GM23338 (cell line): ENCODE data around the gene DBET. TPM values are rescaled to one million over a fixed set of nuclear protein-coding genes. Genes with fewer than 3 reads are reported as not detected.
"Not testable (repeated sequence)": the region's sequence is repeated elsewhere in the genome, so short reads cannot be mapped to it uniquely, and the experiment has no call there.

Experiments
- ATAC-seq: fragments of 200-7000 bp; cut with Tn5 transposase; 3 replicates; pipeline ENCODE4 v1.9.1; 2020
- DNase-seq: peaks from one replicate; pipeline ENCODE4 v3.0.0-alpha.2; 2015; ENCODE audit warnings: low spot score
- H2AFZ ChIP-seq: fragments of 200-600 bp; sonication (generic); 2 replicates; pipeline ENCODE4 v1.8.0; 2016; ENCODE audit warnings: antibody characterized with exemption, mild to moderate bottlenecking, moderate library complexity
- H3F3A ChIP-seq: fragments of 200-600 bp; sonication (generic); replicated peaks from 2 replicates; pipeline ENCODE4 v1.8.0; 2017; ENCODE audit warnings: antibody characterized with exemption, mixed run types, low read depth
- H3K27ac ChIP-seq: fragments of 200-600 bp; sonication (generic); 2 replicates; pipeline ENCODE4 v1.6.1; 2016; ENCODE audit warnings: low read depth
- H3K27me3 ChIP-seq: fragments of 200-600 bp; sonication (generic); 2 replicates; pipeline ENCODE4 v1.8.0; 2016; ENCODE audit warnings: mild to moderate bottlenecking, mixed run types, moderate library complexity; ENCODE audit not compliant: insufficient read depth
- H3K36me3 ChIP-seq: fragments of 200-600 bp; sonication (generic); 2 replicates; pipeline ENCODE4 v1.8.0; 2016; ENCODE audit warnings: mild to moderate bottlenecking; ENCODE audit not compliant: insufficient read depth
- H3K4me1 ChIP-seq: fragments of 200-600 bp; sonication (generic); 2 replicates; pipeline ENCODE4 v1.8.0; 2016; ENCODE audit warnings: mild to moderate bottlenecking, moderate library complexity; ENCODE audit not compliant: insufficient read depth
- H3K4me2 ChIP-seq: fragments of 200-600 bp; sonication (generic); 2 replicates; pipeline ENCODE4 v1.7.1; 2017; ENCODE audit warnings: mixed run types
- H3K4me3 ChIP-seq: fragments of 200-600 bp; sonication (generic); 2 replicates; pipeline ENCODE4 v1.6.1; 2016; ENCODE audit warnings: mixed run types
- H3K79me2 ChIP-seq: fragments of 200-600 bp; sonication (generic); replicated peaks from 2 replicates; pipeline ENCODE4 v1.8.0; 2017; ENCODE audit warnings: mild to moderate bottlenecking; ENCODE audit not compliant: insufficient read depth
- H3K9me2 ChIP-seq: fragments of 200-600 bp; sonication (generic); 2 replicates; pipeline ENCODE4 v1.8.0; 2017; ENCODE audit not compliant: insufficient read depth
- H4K20me1 ChIP-seq: fragments of 200-600 bp; sonication (generic); replicated peaks from 2 replicates; pipeline ENCODE4 v1.8.0; 2017; ENCODE audit warnings: mild to moderate bottlenecking; ENCODE audit not compliant: insufficient read depth
- H3K27ac Mint-ChIP-seq: 2 replicates; pipeline ENCODE4 v1.8.0; 2020; ENCODE audit warnings: inconsistent platforms, mild to moderate bottlenecking, moderate library complexity, mixed read lengths
- H3K27me3 Mint-ChIP-seq: 3 replicates; pipeline ENCODE4 v1.8.0; 2022; ENCODE audit warnings: low read depth, mild to moderate bottlenecking, moderate library complexity, mixed read lengths, inconsistent platforms; ENCODE audit not compliant: insufficient read depth, poor library complexity
- H3K36me3 Mint-ChIP-seq: 3 replicates; pipeline ENCODE4 v1.8.0; 2021; ENCODE audit warnings: low read depth, mild to moderate bottlenecking, inconsistent platforms, moderate library complexity, mixed read lengths
- H3K4me1 Mint-ChIP-seq: 3 replicates; pipeline ENCODE4 v1.8.0; 2020; ENCODE audit warnings: mild to moderate bottlenecking, inconsistent platforms, mixed read lengths
- H3K4me3 Mint-ChIP-seq: 3 replicates; pipeline ENCODE4 v1.8.0; 2021; ENCODE audit warnings: moderate library complexity, mild to moderate bottlenecking, inconsistent platforms, mixed read lengths
- H3K9me3 Mint-ChIP-seq: 3 replicates; pipeline ENCODE4 v1.8.0; 2020; ENCODE audit warnings: moderate library complexity, mild to moderate bottlenecking, inconsistent platforms, mixed read lengths
- polyA plus RNA-seq: library from polyadenylated mRNA; unstranded; fragments of >200 nt; fragmentation: Nextera tagmentation; extraction: Ambion mirVana; gene quantifications from 2 replicates; pipeline ENCODE4 v1.2.1, GENCODE V29; 2016
- small RNA-seq: library from RNA; depleted of rRNA; stranded (forward); fragments of <200 nt; gene quantifications from one replicate; pipeline ENCODE3, GENCODE V24; 2014; ENCODE audit warnings: low replicate concordance
- total RNA-seq: library from RNA; depleted of rRNA; stranded (reverse); fragments of >200 nt; shearing (Covaris generic); gene quantifications from 2 replicates; pipeline ENCODE4 v1.2.3, GENCODE V29; 2014; rRNA removed

Gene DBET
- total and polyA plus RNA-seq, 2 experiments from 2014 or later: 0.08 TPM; not detected in 1

- H3K9me2 ChIP-seq: not testable (repeated sequence)
Observed at GRCh38 chr4:190112879-190113278, 48.6 kb downstream of the DBET start.

DNA sequence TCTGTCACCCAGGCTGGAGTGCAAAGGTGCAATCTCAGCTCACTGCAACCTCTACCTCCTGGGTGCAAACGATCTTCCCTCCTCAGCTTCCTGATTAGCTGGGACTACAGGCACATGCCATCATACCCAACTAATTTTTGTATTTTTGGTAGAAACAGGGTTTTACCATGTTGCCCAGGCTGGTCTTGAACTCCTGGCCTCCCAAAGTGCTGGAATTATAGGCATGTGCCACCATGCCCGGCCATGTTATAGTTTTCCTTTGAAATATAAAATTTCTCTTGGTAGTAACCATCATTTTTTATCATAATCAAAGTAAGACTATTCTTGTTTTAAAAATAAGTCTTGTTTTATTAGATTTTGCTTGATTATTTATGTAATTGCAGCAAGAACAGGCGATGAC lies 50.7 kb downstream of the DBET start:
- peaks cover 31% of the 10 kb centered on the region for H3K9me3 Mint-ChIP-seq
- not testable (repeated sequence) for H4K20me1 ChIP-seq, H3K79me2 ChIP-seq, H3K36me3 ChIP-seq, H3K4me3 ChIP-seq, H2AFZ ChIP-seq, DNase-seq, H3K27ac ChIP-seq, H3K27me3 Mint-ChIP-seq, H3K4me3 Mint-ChIP-seq, H3K4me1 Mint-ChIP-seq, H3K9me2 ChIP-seq, H3K4me1 ChIP-seq, H3K27ac Mint-ChIP-seq, ATAC-seq, H3K4me2 ChIP-seq, H3K36me3 Mint-ChIP-seq, H3F3A ChIP-seq
- peaks cover 11% of the 10 kb centered on the region for H3K27me3 ChIP-seq

More at GRCh38 chr4:190112879-190113278, 48.6 kb downstream of the DBET start:
- H2AFZ ChIP-seq, H3K27ac ChIP-seq, H3K27me3 Mint-ChIP-seq, DNase-seq, H3K4me1 ChIP-seq, H3K79me2 ChIP-seq, H3F3A ChIP-seq, ATAC-seq, H3K4me3 Mint-ChIP-seq, H3K27ac Mint-ChIP-seq, H3K36me3 Mint-ChIP-seq, H4K20me1 ChIP-seq, H3K4me2 ChIP-seq, H3K4me3 ChIP-seq, H3K4me1 Mint-ChIP-seq: not testable (repeated sequence)
- H3K27me3 ChIP-seq: peaks cover 28% of the 10 kb centered on the region
- H3K36me3 ChIP-seq: peaks cover 20% of the 10 kb centered on the region
- H3K9me3 Mint-ChIP-seq: peaks cover 22% of the 10 kb centered on the region

Small RNAs within 50 kb of the gene (small RNA-seq; reads per million reads assigned to genes)
- 0.15 reads per million for gene RNA5SP174
- 0.45 reads per million, percentile 30 among the genes with 10 or more reads in this experiment for gene RNA5SP175

Other genes with a start within 250 kb of the DBET start
- 23.8 and 24.3 TPM in 2 replicates for gene FRG1, start 123.6 kb upstream of the DBET start, total RNA-seq
- gene FRG1, start 123.6 kb upstream of the DBET start, polyA plus RNA-seq: 52.9 and 65.2 TPM in 2 replicates
- not detected in 2 replicates for gene FRG2, start 37.2 kb upstream of the DBET start, total RNA-seq
- not detected in 2 replicates for gene FRG2, start 37.2 kb upstream of the DBET start, polyA plus RNA-seq
- gene DUX4, start 109.3 kb downstream of the DBET start, total RNA-seq: not detected in 2 replicates
- gene DUX4, start 109.3 kb downstream of the DBET start, polyA plus RNA-seq: not detected in 2 replicates